PC-9 (cell line): ENCODE measurements around the gene SEL1L. TPM values are rescaled to one million over a fixed set of nuclear protein-coding genes. Genes with fewer than 3 reads are reported as not detected.
"Not testable (repeated sequence)": the region's sequence is repeated elsewhere in the genome, so short reads cannot be mapped to it uniquely, and the experiment has no call there.

Experiments used
- BruUV-seq: library from RNA; stranded (reverse); fragments of 400-500 nt; replicated peaks from 2 replicates; lab custom pipeline; 2021; lab: Mats Ljungman, UMichigan
- CTCF ChIA-PET: fragments of 300-600 bp; sonication (Branson Sonifier 250); formaldehyde crosslinking; loops from one replicate; lab custom pipeline; 2022; ENCODE audit warnings: antibody characterized with exemption; lab: Charles Lee
- POLR2A ChIA-PET: fragments of 300-600 bp; sonication (Branson Sonifier 250); formaldehyde crosslinking; loops from one replicate; lab custom pipeline; 2022; ENCODE audit warnings: antibody characterized with exemption; ENCODE audit not compliant: unreplicated experiment; lab: Charles Lee
- DNase-seq, 2 experiments: peaks; one replicate each; pipeline versions ENCODE4 v3.0.0 to v3.0.0-alpha.2; 2015 to 2022; ENCODE audit warnings: mixed read lengths in 1 of 2
- H2AFZ ChIP-seq: fragments of 200-600 bp; sonication (generic); 2 replicates; pipeline ENCODE4 v1.8.1; 2017; ENCODE audit warnings: antibody characterized with exemption
- H3F3A ChIP-seq: fragments of 200-600 bp; sonication (generic); 2 replicates; pipeline ENCODE4 v1.8.1; 2017; ENCODE audit warnings: antibody characterized with exemption, mild to moderate bottlenecking, low read depth; ENCODE audit not compliant: insufficient read depth
- H3K27ac ChIP-seq: fragments of 200-600 bp; sonication (generic); 2 replicates; pipeline ENCODE4 v1.6.1; 2016; ENCODE audit warnings: mixed run types
- H3K27me3 ChIP-seq: fragments of 200-600 bp; sonication (generic); 2 replicates; pipeline ENCODE4 v1.6.1; 2016; ENCODE audit warnings: low read depth, mixed run types; ENCODE audit not compliant: insufficient read depth
- H3K36me3 ChIP-seq: fragments of 200-600 bp; sonication (generic); 2 replicates; pipeline ENCODE4 v1.6.1; 2016; ENCODE audit warnings: low read depth, mixed run types
- H3K4me1 ChIP-seq: fragments of 200-600 bp; sonication (generic); replicated peaks from 2 replicates; pipeline ENCODE4 v1.6.1; 2016; ENCODE audit warnings: mixed run types; ENCODE audit not compliant: insufficient read depth
- H3K4me2 ChIP-seq: fragments of 200-600 bp; sonication (generic); 2 replicates; pipeline ENCODE4 v1.6.1; 2017; ENCODE audit warnings: mixed run types
- H3K4me3 ChIP-seq: fragments of 200-600 bp; sonication (generic); 2 replicates; pipeline ENCODE4 v1.6.1; 2016; ENCODE audit warnings: mixed run types
- H3K79me2 ChIP-seq: fragments of 200-600 bp; sonication (generic); 2 replicates; pipeline ENCODE4 v1.6.1; 2017; ENCODE audit warnings: low read depth, mixed run types
- H3K9me2 ChIP-seq: fragments of 200-600 bp; sonication (generic); 2 replicates; pipeline ENCODE4 v1.8.1; 2017; ENCODE audit warnings: mild to moderate bottlenecking; ENCODE audit not compliant: insufficient read depth
- H3K9me3 ChIP-seq: fragments of 200-600 bp; sonication (generic); 2 replicates; pipeline ENCODE4 v1.8.1; 2016; ENCODE audit warnings: low read depth; ENCODE audit not compliant: insufficient read depth
- H4K20me1 ChIP-seq: fragments of 200-600 bp; sonication (generic); 2 replicates; pipeline ENCODE4 v1.8.1; 2017; ENCODE audit not compliant: insufficient read depth
- EZH2 ChIP-seq: fragments of 200-600 bp; sonication (generic); IDR thresholded peaks from 2 replicates; pipeline ENCODE4 v1.8.0; 2017; ENCODE audit warnings: antibody characterized with exemption, low read depth
- intact Hi-C: fragments of 100-400 bp; cut with micrococcal nuclease; formaldehyde crosslinking; loops from one replicate; pipeline ENCODE4 v1.10.0; 2022; ENCODE audit not compliant: unreplicated experiment
- total RNA-seq: library from RNA; stranded (reverse); gene quantifications from 2 replicates; pipeline ENCODE4 v1.2.3, GENCODE V29; 2021
- TF ChIP-seq, protein P1 (sequence below): fragments of 200-600 bp; sonication (generic); conservative IDR thresholded peaks from 2 replicates; pipeline ENCODE4 v1.6.1; 2017; ENCODE audit warnings: mixed run types, antibody characterized with exemption, mild to moderate bottlenecking, moderate library complexity

SEL1L gene
- total RNA-seq, 1 experiment from 2014 or later, result 14.6 TPM

- H3K36me3 ChIP-seq, H4K20me1 ChIP-seq, H3K4me3 ChIP-seq: not testable (repeated sequence)
Observed at GRCh38 chr14:81512826-81513225, 20.8 kb downstream of the SEL1L start.

DNA sequence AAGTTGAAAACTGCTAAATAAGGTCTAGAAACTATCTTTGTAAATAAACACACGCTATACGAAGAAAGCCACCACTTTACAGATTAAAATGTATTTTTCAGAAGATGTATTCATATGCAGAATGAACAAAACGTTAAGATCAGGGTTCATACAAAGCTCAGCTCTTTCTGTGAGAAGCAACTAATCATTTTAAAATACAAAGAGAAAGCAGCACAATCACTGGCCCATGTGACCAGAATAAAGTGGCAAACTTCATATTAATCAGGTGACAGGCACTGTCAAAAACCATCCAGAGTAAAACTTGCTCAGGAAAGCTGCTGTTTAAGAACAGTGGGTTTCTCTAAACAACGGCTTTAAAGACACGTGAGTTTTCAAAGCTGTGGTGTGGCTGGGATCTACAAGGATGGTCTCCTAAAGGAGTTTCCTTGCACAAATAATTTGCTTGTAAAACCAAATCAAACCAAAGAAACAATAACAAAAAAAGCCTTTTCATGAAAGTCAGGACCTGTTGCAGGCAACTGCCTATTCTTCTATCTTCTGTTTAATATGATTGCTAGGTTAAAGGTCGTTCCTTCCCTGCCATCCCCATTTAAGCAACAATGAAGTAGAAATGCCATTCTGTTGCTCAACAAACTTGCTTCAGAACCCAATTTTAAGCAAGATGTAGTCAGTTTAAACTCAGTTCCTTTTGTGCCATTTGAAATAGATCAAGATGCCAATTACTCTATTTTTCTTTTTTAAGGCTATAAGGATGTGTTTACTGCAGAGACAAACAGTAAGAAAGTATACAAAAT, 22.3 kb downstream of the SEL1L start:
- Histone ChIP-seq H2AFZ (no peak overlapping the region), H3F3A (no peaks in the 10 kb centered on the region), H3K27me3 (no peaks in the 10 kb centered on the region), H3K79me2 (no peaks in the 10 kb centered on the region), H3K9me2 (no peaks in the 10 kb centered on the region), H4K20me1 (no peaks in the 10 kb centered on the region), H3K27ac (no peak overlapping the region), H3K4me3 (no peak overlapping the region), H3K4me1 (no peaks in the 10 kb centered on the region), H3K36me3 (no peaks in the 10 kb centered on the region), H3K4me2 (no peak overlapping the region), H3K9me3 (no peaks in the 10 kb centered on the region)
- no TSS peak for BruUV-seq
- TF ChIP-seq, protein P1, sequence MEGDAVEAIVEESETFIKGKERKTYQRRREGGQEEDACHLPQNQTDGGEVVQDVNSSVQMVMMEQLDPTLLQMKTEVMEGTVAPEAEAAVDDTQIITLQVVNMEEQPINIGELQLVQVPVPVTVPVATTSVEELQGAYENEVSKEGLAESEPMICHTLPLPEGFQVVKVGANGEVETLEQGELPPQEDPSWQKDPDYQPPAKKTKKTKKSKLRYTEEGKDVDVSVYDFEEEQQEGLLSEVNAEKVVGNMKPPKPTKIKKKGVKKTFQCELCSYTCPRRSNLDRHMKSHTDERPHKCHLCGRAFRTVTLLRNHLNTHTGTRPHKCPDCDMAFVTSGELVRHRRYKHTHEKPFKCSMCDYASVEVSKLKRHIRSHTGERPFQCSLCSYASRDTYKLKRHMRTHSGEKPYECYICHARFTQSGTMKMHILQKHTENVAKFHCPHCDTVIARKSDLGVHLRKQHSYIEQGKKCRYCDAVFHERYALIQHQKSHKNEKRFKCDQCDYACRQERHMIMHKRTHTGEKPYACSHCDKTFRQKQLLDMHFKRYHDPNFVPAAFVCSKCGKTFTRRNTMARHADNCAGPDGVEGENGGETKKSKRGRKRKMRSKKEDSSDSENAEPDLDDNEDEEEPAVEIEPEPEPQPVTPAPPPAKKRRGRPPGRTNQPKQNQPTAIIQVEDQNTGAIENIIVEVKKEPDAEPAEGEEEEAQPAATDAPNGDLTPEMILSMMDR, result no peak
- no peak for TF ChIP-seq EZH2
- POLR2A ChIA-PET, result no interaction called here
- CTCF ChIA-PET, result no interaction called here
- intact Hi-C loops, result no loop called here
- DNase-seq, result no peak

More at GRCh38 chr14:81512826-81513225, 20.8 kb downstream of the SEL1L start:
- H3K9me2 ChIP-seq, H3K27ac ChIP-seq, BruUV-seq, H3K4me2 ChIP-seq, H3K9me3 ChIP-seq, H3K4me1 ChIP-seq, H3F3A ChIP-seq, DNase-seq, CTCF ChIA-PET, H3K79me2 ChIP-seq, intact Hi-C loops, H2AFZ ChIP-seq, POLR2A ChIA-PET, H3K27me3 ChIP-seq: not testable (repeated sequence)

GRCh38 chr14:81509838-81510452, 23.7 kb downstream of the SEL1L start:
- Histone ChIP-seq H3K4me2 (no peak overlapping the region), H3K4me1 (no peaks in the 10 kb centered on the region), H3K27me3 (no peaks in the 10 kb centered on the region), H2AFZ (no peak overlapping the region), H3K9me3 (no peaks in the 10 kb centered on the region), H4K20me1 (no peaks in the 10 kb centered on the region), H3K9me2 (no peaks in the 10 kb centered on the region), H3K27ac (no peak overlapping the region), H3K79me2 (no peaks in the 10 kb centered on the region), H3F3A (no peaks in the 10 kb centered on the region), H3K4me3 (no peak overlapping the region), H3K36me3 (no peaks in the 10 kb centered on the region)
- intact Hi-C loops, result no loop called here
- BruUV-seq, result no TSS peak
- ChIA-PET CTCF (no interaction called here), POLR2A (no interaction called here)
- no peak for DNase-seq
- TF ChIP-seq, protein P1, result no peak
- TF ChIP-seq EZH2, result no peak
